GM12865 (cell line): Measurements from ENCODE around the gene PAFAH1B2.

Experiments
- DNase-seq: peaks from one replicate; pipeline ENCODE4 v3.0.0; 2010; ENCODE audit warnings: low read depth
- H3K4me3 ChIP-seq: 2 replicates; pipeline ENCODE4 v1.5.1; 2011; ENCODE audit warnings: mild to moderate bottlenecking, low read depth, low read length, control low read depth
- CTCF ChIP-seq: IDR thresholded peaks from 2 replicates; pipeline ENCODE4 v1.5.1; 2011; ENCODE audit warnings: low read length, control low read depth, low read depth, inconsistent platforms; ENCODE audit not compliant: insufficient read depth; ENCODE audit errors: missing control alignments

Gene PAFAH1B2

DNA sequence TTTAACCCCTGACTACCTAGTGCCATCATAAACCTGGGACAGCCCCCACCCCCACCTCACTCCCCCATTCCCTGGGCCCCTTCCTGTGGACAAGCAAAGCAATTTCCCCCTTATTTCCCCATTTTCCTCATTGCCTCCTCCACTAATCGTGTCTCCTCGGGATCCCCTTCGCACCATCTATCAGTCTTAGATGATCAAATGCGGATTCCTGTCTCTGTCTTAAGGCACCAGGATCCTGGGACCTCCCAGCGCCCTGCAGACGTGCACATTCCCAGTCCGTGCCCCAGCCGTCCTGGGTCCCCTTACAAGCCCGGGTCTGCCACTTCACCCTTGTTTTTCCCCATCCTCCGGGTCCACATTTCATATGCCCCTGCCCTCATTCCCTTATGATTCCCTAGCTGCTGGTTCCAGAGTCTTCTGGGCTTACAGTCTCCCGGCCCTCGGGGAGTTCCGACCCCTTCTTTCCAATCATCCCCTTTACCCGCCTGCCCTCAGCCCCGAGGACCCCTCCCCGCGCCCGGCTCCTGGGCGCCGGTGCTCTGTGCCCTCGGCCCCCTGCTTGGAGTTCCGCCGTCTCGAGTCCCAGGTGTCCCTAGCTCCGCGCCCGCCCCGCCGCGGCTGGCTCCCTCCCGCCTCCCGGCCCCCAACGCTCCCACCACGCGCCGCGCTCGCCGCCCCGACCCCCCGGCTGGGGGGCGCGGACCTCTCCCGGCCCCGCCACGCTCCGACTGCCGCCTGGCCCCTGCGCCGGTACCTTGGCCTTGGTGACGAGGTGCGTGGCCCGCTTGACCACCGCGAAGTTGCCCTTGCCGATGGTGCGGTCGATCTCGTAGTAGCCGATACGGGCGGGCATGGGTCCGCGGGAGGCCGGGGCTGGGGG, 46.5 kb upstream of the PAFAH1B2 start:
- H3K4me3 ChIP-seq = peak overlapping the region; percentile 95
- peak; percentile 13 for DNase-seq
- no peak for TF ChIP-seq CTCF

GRCh38 chr11:117098269-117099232, 45.5 kb upstream of the PAFAH1B2 start, which contains the start of gene SIK3:
Gene SIK3 (minus strand): TSS chr11:117098428. CDS start chr11:117098415, 13 bp downstream.
- peak; percentile 54 for TF ChIP-seq CTCF
- peak; percentile 96 for DNase-seq
- peak within 1 kb of the TSS; percentile 95 for H3K4me3 ChIP-seq

DNA sequence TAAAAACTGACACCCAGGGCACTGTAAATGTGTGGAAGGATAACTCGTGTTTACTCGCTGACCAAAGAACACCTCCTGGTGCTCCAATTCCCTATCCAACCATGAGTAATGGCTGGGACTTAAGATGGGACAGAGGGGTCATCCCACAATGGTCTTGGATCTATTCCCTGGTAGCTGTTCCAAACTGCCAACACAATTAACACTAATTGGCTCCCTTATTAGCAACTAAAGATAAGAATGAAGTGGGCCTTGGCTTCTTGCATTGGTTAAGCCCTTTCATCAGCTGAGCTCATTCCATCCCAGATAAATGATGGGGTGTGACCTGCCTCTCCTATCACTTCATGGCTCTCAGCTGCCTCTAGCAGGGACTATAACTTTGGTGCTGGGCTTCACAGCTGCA, 44.4 kb upstream of the PAFAH1B2 start:
- no peak for TF ChIP-seq CTCF
- no peak for DNase-seq
- H3K4me3 ChIP-seq = no peak overlapping the region

- DNase-seq = no peak
- TF ChIP-seq CTCF = no peak
- no peak overlapping the region for H3K4me3 ChIP-seq
Measured at GRCh38 chr11:117100556-117100955, 43.5 kb upstream of the PAFAH1B2 start.

DNA sequence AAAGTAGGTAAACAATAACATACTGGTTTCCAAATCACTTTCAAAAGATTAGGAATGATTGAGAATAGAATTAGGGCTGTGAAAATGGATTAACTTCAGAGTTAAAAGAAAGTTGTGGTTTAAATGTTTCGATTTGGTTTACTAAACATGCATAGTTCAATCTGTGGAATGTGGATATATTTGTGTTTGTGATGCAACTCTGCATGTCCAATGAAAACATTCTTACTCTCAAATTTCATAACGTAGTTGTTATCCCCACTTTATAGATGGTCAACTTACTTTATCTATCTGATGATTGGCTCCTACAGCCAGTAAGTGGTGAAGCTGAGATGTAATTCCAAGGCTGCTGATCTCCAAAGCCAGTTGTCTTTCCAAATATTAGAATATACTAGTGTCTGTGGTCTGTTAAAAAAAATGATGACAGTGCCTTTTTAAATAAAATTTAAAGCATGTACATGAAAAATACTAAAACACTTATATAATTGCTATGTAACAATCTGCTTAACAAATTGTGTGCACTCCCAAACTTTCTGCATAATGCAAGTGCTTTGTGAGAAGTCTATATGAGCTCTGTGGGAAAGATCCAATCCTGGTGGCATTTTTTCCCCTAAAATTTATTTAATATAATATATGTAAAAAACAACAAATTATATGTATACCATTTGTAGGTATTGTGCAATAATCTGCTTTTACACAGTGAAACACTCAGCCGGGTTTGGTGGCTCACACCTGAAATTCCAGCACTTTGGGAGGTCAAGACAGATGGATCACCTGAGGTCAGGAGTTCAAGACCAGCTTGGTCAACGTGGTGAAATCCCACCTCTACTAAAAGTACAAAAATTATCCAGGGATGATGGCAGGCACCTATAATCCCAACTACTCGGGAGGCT, 36.1 kb upstream of the PAFAH1B2 start:
- no peak overlapping the region for H3K4me3 ChIP-seq
- TF ChIP-seq CTCF = no peak
- no peak for DNase-seq
